NCI-H2029 treated with DMSO at 0.1 percent for 48 hours (cell line): ENCODE data around the gene FSTL4.
"Not testable (repeated sequence)": the region's sequence is repeated elsewhere in the genome, so short reads cannot be mapped to it uniquely, and the experiment has no call there.

Source experiments
- DNase-seq: peaks from one replicate; lab custom pipeline; 2025; lab: John Stamatoyannopoulos, UW

Gene FSTL4

GRCh38 chr5:133222979-133223378 is 389.4 kb downstream of the FSTL4 start:
- no peak for DNase-seq

GRCh38 chr5:133222521-133222920 is 389.8 kb downstream of the FSTL4 start:
- DNase-seq: no peak

- DNase-seq: no peak
Observed at GRCh38 chr5:133222040-133222439, 390.3 kb downstream of the FSTL4 start.

- no peak for DNase-seq
Observed at GRCh38 chr5:133220851-133221674, 391.3 kb downstream of the FSTL4 start.

GRCh38 chr5:133219296-133219695 is 393.0 kb downstream of the FSTL4 start:
- no peak for DNase-seq

GRCh38 chr5:133216138-133216537 is 396.2 kb downstream of the FSTL4 start:
- DNase-seq: not testable (repeated sequence)

- no peak for DNase-seq
Observed at GRCh38 chr5:133214153-133214820, 398.1 kb downstream of the FSTL4 start.

- no peak for DNase-seq
Observed at GRCh38 chr5:133205649-133206048, 406.7 kb downstream of the FSTL4 start.

GRCh38 chr5:133205204-133205603 is 407.1 kb downstream of the FSTL4 start:
- no peak for DNase-seq

GRCh38 chr5:133203317-133204305 is 408.7 kb downstream of the FSTL4 start:
- DNase-seq: no peak

GRCh38 chr5:133202066-133202665 is 410.2 kb downstream of the FSTL4 start:
- DNase-seq: no peak

- no peak for DNase-seq
Observed at GRCh38 chr5:133201310-133201709, 411.0 kb downstream of the FSTL4 start.

- DNase-seq: no peak
Observed at GRCh38 chr5:133200256-133200655, 412.1 kb downstream of the FSTL4 start.

- no peak for DNase-seq
Observed at GRCh38 chr5:133199417-133200178, 412.7 kb downstream of the FSTL4 start.

GRCh38 chr5:133198511-133198910 is 413.8 kb downstream of the FSTL4 start:
- DNase-seq: no peak

- no peak for DNase-seq
Observed at GRCh38 chr5:133196441-133197085, 415.8 kb downstream of the FSTL4 start.

GRCh38 chr5:133195250-133195649 is 417.1 kb downstream of the FSTL4 start:
- DNase-seq: no peak

GRCh38 chr5:133193794-133194193 is 418.5 kb downstream of the FSTL4 start:
- DNase-seq: no peak

GRCh38 chr5:133192716-133193115 is 419.6 kb downstream of the FSTL4 start:
- DNase-seq: no peak

- DNase-seq: no peak
Observed at GRCh38 chr5:133189881-133190280, 422.5 kb downstream of the FSTL4 start.

GRCh38 chr5:133179405-133179804 is 432.9 kb downstream of the FSTL4 start:
- DNase-seq: no peak
